Testis (tissue), 3 donors: ENCODE results near the gene PLXNA1. TPM values are rescaled to one million over a fixed set of nuclear protein-coding genes. Genes with fewer than 3 reads are reported as not detected.

Experiments
- DNase-seq: peaks from one replicate; pipeline ENCODE4 v3.0.0-alpha.2; 2019
- H3K27ac ChIP-seq, 2 donors: fragments of 200-600 bp; sonication (generic); one replicate each; pipeline ENCODE4 v1.5.1; 2019
- H3K27me3 ChIP-seq: fragments of 200-600 bp; sonication (generic); one replicate; pipeline ENCODE4 v1.5.1; 2019
- H3K36me3 ChIP-seq: fragments of 200-600 bp; sonication (generic); one replicate; pipeline ENCODE4 v1.5.1; 2017; ENCODE audit warnings: low read depth; ENCODE audit errors: missing control alignments
- H3K4me1 ChIP-seq: fragments of 200-600 bp; sonication (generic); one replicate; pipeline ENCODE4 v1.5.1; 2019
- H3K4me3 ChIP-seq, 2 donors: fragments of 200-600 bp; sonication (generic); one replicate each; pipeline ENCODE4 v1.5.1; 2017 to 2019
- H3K9me3 ChIP-seq: fragments of 200-600 bp; sonication (generic); one replicate; pipeline ENCODE4 v1.5.1; 2017
- CTCF ChIP-seq, 3 experiments: fragments of 450-650 bp in 2 of 3; fragments of 200-600 bp in 1 of 3; sonication (generic) in 1 of 3; IDR thresholded peaks; one replicate each; pipeline ENCODE4 v1.5.1; 2016 to 2019; ENCODE audit warnings: antibody characterized with exemption in 3 of 3, mild to moderate bottlenecking in 2 of 3, moderate library complexity in 1 of 3
- POLR2A ChIP-seq: fragments of 450-650 bp; IDR thresholded peaks from one replicate; pipeline ENCODE4 v1.6.1; 2017; ENCODE audit warnings: antibody characterized with exemption, mild to moderate bottlenecking, moderate library complexity
- WGBS, 2 donors: methylation state at CpG; one replicate each; pipeline ENCODE4 v1.1.5; 2018; 5-methylcytosine and 5-hydroxymethylcytosine counted together
- intact Hi-C: fragments of 100-400 bp; cut with DNase I; formaldehyde crosslinking; loops from one replicate; pipeline ENCODE4 v1.15.1; 2023; ENCODE audit warnings: low total_unique reads
- polyA plus RNA-seq: library from polyadenylated mRNA; stranded (reverse); fragments of 350-450 nt; fragmentation: Illumina TruSeq; extraction: RNeasy Lipid Tissue Mini Kit (QIAGEN cat#74804); gene quantifications from one replicate; pipeline ENCODE4 v1.2.3, GENCODE V29; 2014; ENCODE audit warnings: low read depth, low replicate concordance; ENCODE audit not compliant: insufficient read depth
- total RNA-seq, 2 donors: library from RNA; depleted of rRNA; stranded (reverse); fragments of >200 nt; gene quantifications; one replicate each; pipeline ENCODE4 v1.2.3, GENCODE V29; 2016

The PLXNA1 gene
- total and polyA plus RNA-seq, 3 donors from 2014 or later = 29.3 to 79.7 (median 65.8) TPM

- intact Hi-C loops = loop anchor here (10.0 kb wide), 1 partner anchor 548 kb away; no protein-coding TSS in a partner anchor
- no peak for DNase-seq
- H3K4me3 ChIP-seq = no peak overlapping the region
- WGBS, 2 donors = 100% methylated on average over 2 to 7 of the region's 7 CpGs
- H3K27me3 ChIP-seq = no peaks in the 10 kb centered on the region
- H3K9me3 ChIP-seq = no peaks in the 10 kb centered on the region
- H3K4me1 ChIP-seq = peaks cover 27% of the 10 kb centered on the region
- H3K36me3 ChIP-seq = no peaks in the 10 kb centered on the region
- H3K27ac ChIP-seq = no peak overlapping the region
- no peak for TF ChIP-seq CTCF (IDR thresholded peaks at IDR 0.05)
- no peak for TF ChIP-seq POLR2A
These were observed 14.0 kb downstream of the PLXNA1 start for GRCh38 chr3:126996905-126997304.

- whole genome bisulfite sequencing, 2 donors = 83 to 92% methylated on average over 4 to 17 of the region's 19 CpGs
- Histone ChIP-seq H3K9me3 (no peaks in the 10 kb centered on the region), H3K36me3 (no peaks in the 10 kb centered on the region), H3K4me1 (peaks cover 31% of the 10 kb centered on the region), H3K27me3 (no peaks in the 10 kb centered on the region), H3K27ac (no peak overlapping the region), H3K4me3 (no peak overlapping the region)
- intact Hi-C loops = loop anchor here (10.0 kb wide), 1 partner anchor 547 kb away; no protein-coding TSS in a partner anchor
- TF ChIP-seq POLR2A = no peak
- DNase-seq = no peak
These were observed 14.6 kb downstream of the PLXNA1 start for GRCh38 chr3:126997455-126998038.

GRCh38 chr3:126998320-126998719 lies 15.4 kb downstream of the PLXNA1 start:
- Histone ChIP-seq H3K4me1 (peaks cover 35% of the 10 kb centered on the region), H3K36me3 (no peaks in the 10 kb centered on the region), H3K9me3 (no peaks in the 10 kb centered on the region), H3K27ac (no peak overlapping the region), H3K27me3 (no peaks in the 10 kb centered on the region), H3K4me3 (no peak overlapping the region)
- WGBS, 2 donors = 82 to 83% methylated on average over 3 to 4 of the region's 4 CpGs
- DNase-seq = no peak
- TF ChIP-seq POLR2A (no peak), CTCF (IDR thresholded peaks at IDR 0.05) (no peak)
- intact Hi-C loops = loop anchor here (10.0 kb wide), 1 partner anchor 546 kb away; no protein-coding TSS in a partner anchor

- intact Hi-C loops = loop anchor here (10.0 kb wide), 1 partner anchor 546 kb away; no protein-coding TSS in a partner anchor
- WGBS, 2 donors = 30 to 54% methylated on average over 2 to 3 of the region's 3 CpGs
- peaks cover 34% of the 10 kb centered on the region for H3K4me1 ChIP-seq
- no peaks in the 10 kb centered on the region for H3K36me3 ChIP-seq
- TF ChIP-seq POLR2A = no peak
- TF ChIP-seq CTCF (IDR thresholded peaks at IDR 0.05) = no peak
- no peak for DNase-seq
- H3K4me3 ChIP-seq = no peak overlapping the region
- H3K27ac ChIP-seq = no peak overlapping the region
- H3K9me3 ChIP-seq = no peaks in the 10 kb centered on the region
- no peaks in the 10 kb centered on the region for H3K27me3 ChIP-seq
These were observed 15.8 kb downstream of the PLXNA1 start for GRCh38 chr3:126998728-126999127.

- intact Hi-C loops = loop anchor here (10.0 kb wide), 1 partner anchor 545 kb away; no protein-coding TSS in a partner anchor
- Histone ChIP-seq H3K4me1 (peaks cover 28% of the 10 kb centered on the region), H3K9me3 (no peaks in the 10 kb centered on the region), H3K36me3 (no peaks in the 10 kb centered on the region), H3K4me3 (no peak overlapping the region), H3K27ac (no peak overlapping the region), H3K27me3 (no peaks in the 10 kb centered on the region)
- DNase-seq = peak; percentile 63
- TF ChIP-seq POLR2A (no peak), CTCF (IDR thresholded peaks at IDR 0.05) (no peak)
- 60 to 83% methylated on average over 1 to 15 of the region's 15 CpGs for WGBS, 2 donors
These were observed 16.5 kb downstream of the PLXNA1 start for GRCh38 chr3:126999383-126999782.
